M059J (cell line): ENCODE results near the gene POU3F4. TPM values are rescaled to one million over a fixed set of nuclear protein-coding genes. Genes with fewer than 3 reads are reported as not detected.
A peak's percentile ranks its signal among the peaks of the same experiment; 100 is the strongest.

Experiments used
- DNase-seq: peaks from one replicate; pipeline ENCODE4 v3.0.0-alpha.2; 2012; ENCODE audit warnings: low read depth
- total RNA-seq: library from RNA; depleted of rRNA; stranded (reverse); fragments of >200 nt; shearing (Covaris generic); gene quantifications from 2 replicates; pipeline ENCODE4 v1.2.3, GENCODE V29; 2014; rRNA removed

Gene POU3F4
- total RNA-seq, result not detected in 2 replicates

GRCh38 chrX:83508006-83508405, at the start of gene POU3F4:
Gene POU3F4, plus strand, starts transcription at chrX:83508290. Its CDS starts 35 bp downstream, at chrX:83508325.
- peak; percentile 16 for DNase-seq

GRCh38 chrX:83469551-83469950, 38.5 kb upstream of the POU3F4 start:
- peak; percentile 8 for DNase-seq

- no peak for DNase-seq
Measured at GRCh38 chrX:83495898-83496297, 12.2 kb upstream of the POU3F4 start.

- no peak for DNase-seq
Measured at GRCh38 chrX:83501003-83501402, 7.1 kb upstream of the POU3F4 start.

GRCh38 chrX:83501530-83501929, 6.6 kb upstream of the POU3F4 start:
- no peak for DNase-seq

- DNase-seq, result no peak
Measured at GRCh38 chrX:83504721-83505479, 3.2 kb upstream of the POU3F4 start.

GRCh38 chrX:83508526-83509253, 600 bp downstream of the POU3F4 start:
- DNase-seq, result no peak

- peak; percentile 1 for DNase-seq
Measured at GRCh38 chrX:83509254-83509801, 1.2 kb downstream of the POU3F4 start.

- DNase-seq, result no peak
Measured at GRCh38 chrX:83510510-83511062, 2.5 kb downstream of the POU3F4 start.

- peak; percentile 7 for DNase-seq
Measured at GRCh38 chrX:83511208-83511607, 3.1 kb downstream of the POU3F4 start.

GRCh38 chrX:83512111-83512510, 4.0 kb downstream of the POU3F4 start:
- DNase-seq, result no peak

GRCh38 chrX:83516597-83516996, 8.5 kb downstream of the POU3F4 start:
- DNase-seq, result no peak

GRCh38 chrX:83521905-83522304, 13.8 kb downstream of the POU3F4 start:
- no peak for DNase-seq

- DNase-seq, result no peak
Measured at GRCh38 chrX:83529950-83530349, 21.9 kb downstream of the POU3F4 start.

GRCh38 chrX:83535417-83536196, 27.5 kb downstream of the POU3F4 start:
- DNase-seq, result peak; percentile 6
